ENCODE measurements around the gene BCDIN3D. TPM values are rescaled to one million over a fixed set of nuclear protein-coding genes. Genes with fewer than 3 reads are reported as not detected.

Gene BCDIN3D
- total and polyA plus RNA-seq, 2 of the 8 experiments (the other 6 are each of a cell fraction or from before 2014, with no cell fraction given) = 1.6 to 2.4 TPM

DNA sequence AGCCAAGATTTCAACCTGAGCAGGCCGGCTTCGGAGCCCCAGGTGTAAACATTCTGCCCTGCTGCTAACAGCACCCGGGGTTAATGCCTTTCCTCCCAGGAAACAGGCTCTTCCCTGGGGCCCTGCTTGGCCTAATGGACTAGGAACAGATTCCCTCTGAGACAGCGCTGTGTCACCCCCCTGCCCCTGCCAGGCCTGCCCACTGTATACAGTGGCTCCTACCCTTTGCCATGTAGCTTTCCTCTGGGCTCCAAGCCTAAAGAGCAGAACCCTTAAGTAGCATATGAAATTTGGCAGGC, 28.3 kb upstream of the BCDIN3D start:
- CTCF ChIA-PET (ENCODE audit: partially characterized antibody) = interaction anchor here (0.5 to 10.0 kb wide), 13 partner anchors 16 to 183 kb away, joined by 3 to 137 read pairs (median 4); no protein-coding TSS in a partner anchor
- Histone ChIP-seq H3K4me3 (ENCODE audit: extremely low read depth in 1 of 4, insufficient read depth in 2 of 4, low read depth in 3 of 4, low read length in 4 of 4) (no peak overlapping the region), H3K4me1 (replicated peaks in 1 of 4; ENCODE audit: control insufficient read depth in 3 of 4, insufficient read depth in 4 of 4, low read length in 3 of 4) (peaks cover 0 to 3% (median 1%) of the 10 kb centered on the region in 4 experiments; a peak in 3 of 7 replicates), H4K8ac (ENCODE audit: extremely low read depth, insufficient read depth, low read length) (no peak overlapping the region), H2AK5ac (ENCODE audit: low read depth, low read length) (no peak overlapping the region), H3K23ac (ENCODE audit: insufficient read length) (no peak overlapping the region), H3K18ac (ENCODE audit: extremely low read depth, low read length) (no peak overlapping the region), H3K79me1 (ENCODE audit: low read depth, low read length) (no peaks in the 10 kb centered on the region), H3K36me3 (ENCODE audit: control insufficient read depth in 2 of 4, insufficient read depth in 4 of 4, low read length in 3 of 4) (no peaks in the 10 kb centered on the region), H2BK20ac (ENCODE audit: low read length) (no peak overlapping the region), H3K9ac (replicated peaks in 1 of 4; ENCODE audit: extremely low read depth in 1 of 4, low read depth in 3 of 4, low read length in 3 of 4) (no peak overlapping the region), H3K4ac (replicated peaks; ENCODE audit: insufficient read length, low read depth, low read length) (no peak overlapping the region), H3K27ac (ENCODE audit: low read depth, low read length) (no peak overlapping the region), H3K9me3 (ENCODE audit: insufficient read depth in 2 of 2, low read depth in 1 of 2, low read length in 1 of 2) (no peaks in the 10 kb centered on the region), H4K20me1 (replicated peaks in 1 of 2; ENCODE audit: control insufficient read depth in 1 of 2, insufficient read depth in 2 of 2, low read length in 2 of 2) (no peaks in the 10 kb centered on the region), H3K79me2 (ENCODE audit: control insufficient read depth in 1 of 2, insufficient read depth in 2 of 2, low read length in 2 of 2) (no peaks in the 10 kb centered on the region), H2BK15ac (ENCODE audit: low read length) (no peak overlapping the region), H4K5ac (ENCODE audit: insufficient read length, low read depth, low read length) (no peak overlapping the region), H2AFZ (ENCODE audit: low read length) (no peak overlapping the region), H4K91ac (replicated peaks; ENCODE audit: insufficient read length, low read length) (no peak overlapping the region), H2BK120ac (replicated peaks; ENCODE audit: low read depth, low read length) (no peak overlapping the region), H3K23me2 (ENCODE audit: low read depth, low read length) (no peaks in the 10 kb centered on the region), H3K14ac (ENCODE audit: insufficient read length) (no peak overlapping the region), H2BK12ac (ENCODE audit: low read depth, low read length) (no peak overlapping the region), H3K4me2 (ENCODE audit: insufficient read depth in 1 of 2, low read depth in 2 of 2, low read length in 2 of 2) (no peak overlapping the region), H3K27me3 (replicated peaks in 1 of 4; ENCODE audit: control insufficient read depth in 3 of 4, extremely low read depth in 1 of 4, insufficient read depth in 3 of 4, low read length in 3 of 4) (no peaks in the 10 kb centered on the region), H2BK5ac (ENCODE audit: low read depth, low read length) (no peak overlapping the region), H3K56ac (replicated peaks; ENCODE audit: insufficient read length, low read depth, low read length) (no peak overlapping the region)
- FAIRE-seq (no peak), DNase-seq (ENCODE audit: low read depth in 1 of 2, low spot score in 2 of 2) (peak in 1 of 2 experiments; percentile 23)
- POLR2A ChIA-PET (ENCODE audit: partially characterized antibody) = interaction anchor here (0.6 kb wide), 1 partner anchor 30 kb away, joined by 4 read pairs; no protein-coding TSS in a partner anchor
- WGBS, 2 experiments (ENCODE audit: extremely low coverage in 1 of 2, insufficient coverage in 1 of 2, insufficient read length in 1 of 2, insufficient replicate concordance in 2 of 2, low coverage in 1 of 2, low lambda C conversion rate in 2 of 2, missing lambda C conversion rate in 1 of 2) = 93% methylated on average over 4 of the region's 4 CpGs; no CpG with 5 or more reads in 1 of the 2 experiments
- TF ChIP-seq KDM1A (IDR thresholded peaks at IDR 0.05; ENCODE audit: borderline replicate concordance, low read length) (no peak), BCL11A (IDR thresholded peaks at IDR 0.05; ENCODE audit: low read depth in 2 of 2, low read length in 2 of 2) (no peak), CEBPB (IDR thresholded peaks at IDR 0.05; ENCODE audit: low read depth, low read length) (no peak), JUN (IDR thresholded peaks at IDR 0.05; ENCODE audit: low read depth, low read length) (no peak), SP1 (IDR thresholded peaks at IDR 0.05; ENCODE audit: low read depth, low read length) (no peak), TAF7 (optimal IDR thresholded peaks at IDR 0.05; ENCODE audit: borderline replicate concordance, low read depth, low read length) (no peak), HDAC6 (IDR thresholded peaks at IDR 0.05; ENCODE audit: low read depth, low read length) (no peak), EZH2 (IDR thresholded peaks at IDR 0.05; ENCODE audit: low read depth, low read length, severe bottlenecking) (no peak), RNF2 (IDR thresholded peaks at IDR 0.05; ENCODE audit: borderline replicate concordance, low read depth, low read length, missing control alignments, poor library complexity, severe bottlenecking) (no peak)
- TF ChIP-seq, protein P1, sequence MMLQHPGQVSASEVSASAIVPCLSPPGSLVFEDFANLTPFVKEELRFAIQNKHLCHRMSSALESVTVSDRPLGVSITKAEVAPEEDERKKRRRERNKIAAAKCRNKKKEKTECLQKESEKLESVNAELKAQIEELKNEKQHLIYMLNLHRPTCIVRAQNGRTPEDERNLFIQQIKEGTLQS (IDR thresholded peaks at IDR 0.05; ENCODE audit: insufficient read depth, low read depth, low read length) = no peak

All from H1 (cell line).